Stimulated activated CD4-positive, alpha-beta T cell treated with anti-CD3 and anti-CD28 coated beads, Interleukin-4, amount 100 ng/mL, for 4 hours (primary cell): ENCODE measurements around the gene CEP170.
"Not testable (repeated sequence)": the region's sequence is repeated elsewhere in the genome, so short reads cannot be mapped to it uniquely, and the experiment has no call there.

Experiments
- DNase-seq, 2 experiments: peaks; one replicate each; pipeline ENCODE4 v3.0.0-alpha.2; 2020

Gene CEP170

DNA sequence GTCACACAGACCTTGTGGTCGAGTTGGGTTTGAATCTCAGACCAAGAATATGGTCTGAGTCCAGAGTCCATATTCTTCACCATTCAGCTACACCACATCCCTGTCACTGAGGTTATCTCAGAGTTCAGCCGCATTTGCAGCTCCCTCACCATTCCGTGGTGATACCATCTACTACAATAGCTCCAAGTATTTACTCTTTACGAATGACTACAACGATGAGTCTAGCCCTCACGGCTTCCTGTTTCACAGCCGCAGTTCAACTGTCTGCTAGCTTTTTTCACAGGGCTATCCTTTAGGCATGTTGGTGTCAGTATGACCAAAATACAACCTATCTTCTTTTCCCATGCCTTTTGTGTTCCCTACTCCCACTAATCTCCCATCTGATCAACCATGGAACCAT is 104.2 kb downstream of the CEP170 start:
- not testable (repeated sequence) for DNase-seq

GRCh38 chr1:243149120-243149519 is 106.0 kb downstream of the CEP170 start:
- DNase-seq, result not testable (repeated sequence)

- not testable (repeated sequence) for DNase-seq
Observed at GRCh38 chr1:243147351-243147750, 107.7 kb downstream of the CEP170 start.

DNA sequence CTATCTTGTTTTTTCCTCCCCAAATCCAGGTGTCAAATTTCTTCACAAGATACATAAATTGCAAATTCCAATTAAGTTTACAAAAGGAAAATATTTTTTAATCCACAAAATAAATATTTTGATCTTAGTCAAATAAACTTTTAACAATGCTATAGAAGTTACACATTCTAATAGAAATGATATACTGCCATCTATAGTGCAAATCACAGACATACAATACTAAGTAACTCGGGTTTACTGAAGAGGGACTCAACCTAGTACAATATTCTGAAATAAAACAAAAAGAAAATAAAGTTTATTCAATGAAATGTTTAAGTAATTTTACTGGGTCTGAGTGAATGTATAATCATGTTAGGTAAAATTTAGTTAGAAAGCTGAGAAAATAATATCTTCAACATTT is 114.6 kb downstream of the CEP170 start:
- DNase-seq, result not testable (repeated sequence)

- DNase-seq, result not testable (repeated sequence)
Observed at GRCh38 chr1:243122876-243123409, 132.1 kb downstream of the CEP170 start.

DNA sequence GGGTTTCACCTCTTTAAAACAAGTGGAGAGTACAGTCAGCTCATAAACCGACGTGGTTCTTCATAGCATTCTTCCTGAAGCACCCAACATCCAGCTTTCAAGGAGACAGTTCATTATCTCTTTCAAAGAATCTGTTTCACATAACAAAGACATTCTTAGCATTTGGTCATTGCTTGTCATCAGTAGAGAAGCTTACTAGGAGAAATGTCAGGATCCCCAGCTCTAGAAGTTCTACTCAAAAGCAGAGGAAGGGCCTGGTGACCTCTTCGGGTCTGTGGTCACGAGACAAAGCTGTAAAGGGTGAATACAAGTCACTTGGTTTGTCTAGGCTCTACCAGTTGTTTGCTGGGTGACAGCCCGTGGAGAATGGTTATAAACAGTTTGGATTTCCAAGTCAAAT is 133.1 kb downstream of the CEP170 start:
- not testable (repeated sequence) for DNase-seq

- not testable (repeated sequence) for DNase-seq
Observed at GRCh38 chr1:243118601-243119322, 136.3 kb downstream of the CEP170 start.

DNA sequence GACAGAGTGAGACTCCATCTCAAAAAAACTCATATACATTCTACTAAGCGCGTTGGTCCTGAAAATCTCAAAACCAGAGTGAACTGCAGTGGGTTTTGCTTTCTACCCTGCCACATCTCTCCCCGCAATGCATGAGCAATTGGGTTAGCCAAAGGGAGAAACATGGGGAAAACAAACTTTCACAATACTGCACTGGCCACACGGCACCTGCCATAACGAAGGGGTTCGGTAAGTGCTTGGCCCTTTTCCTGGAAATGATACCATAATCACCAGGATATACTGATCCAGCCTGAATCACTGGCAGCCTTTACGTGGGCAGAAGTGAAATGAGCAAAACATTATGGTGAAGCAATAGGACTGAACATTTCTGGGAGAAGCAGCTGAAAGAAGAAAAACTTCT is 138.9 kb downstream of the CEP170 start:
- not testable (repeated sequence) for DNase-seq

GRCh38 chr1:243114769-243115168 is 140.3 kb downstream of the CEP170 start:
- not testable (repeated sequence) for DNase-seq

- DNase-seq, result not testable (repeated sequence)
Observed at GRCh38 chr1:243114059-243114713, 140.9 kb downstream of the CEP170 start.

- DNase-seq, result not testable (repeated sequence)
Observed at GRCh38 chr1:243107171-243107570, 147.9 kb downstream of the CEP170 start.

GRCh38 chr1:243105652-243106332 is 149.3 kb downstream of the CEP170 start:
- not testable (repeated sequence) for DNase-seq

- DNase-seq, result not testable (repeated sequence)
Observed at GRCh38 chr1:243105104-243105503, 150.0 kb downstream of the CEP170 start.

- not testable (repeated sequence) for DNase-seq
Observed at GRCh38 chr1:243104452-243104851, 150.6 kb downstream of the CEP170 start.

- peak; percentile 61 for DNase-seq
Observed at GRCh38 chr1:243101551-243102050, 153.5 kb downstream of the CEP170 start.

GRCh38 chr1:243087368-243087767 is 167.7 kb downstream of the CEP170 start:
- DNase-seq, result not testable (repeated sequence)
